Stimulated activated naive CD8-positive, alpha-beta T cell treated with anti-CD3 and anti-CD28 coated beads, Interleukin-15, Interleukin-2, amounts not matched to agents 100 U/mL and 50 U/mL, for 24 hours (primary cell): Measurements from ENCODE around the gene NEK8.
"Not testable (repeated sequence)": the region's sequence is repeated elsewhere in the genome, so short reads cannot be mapped to it uniquely, and the experiment has no call there.

ENCODE experiments used
- ATAC-seq: fragments of 150-1000 bp; cut with Tn5 transposase; one replicate; pipeline ENCODE4 v1.10.0; 2021
- DNase-seq: peaks from one replicate; pipeline ENCODE4 v3.0.0; 2021

NEK8 gene

DNA sequence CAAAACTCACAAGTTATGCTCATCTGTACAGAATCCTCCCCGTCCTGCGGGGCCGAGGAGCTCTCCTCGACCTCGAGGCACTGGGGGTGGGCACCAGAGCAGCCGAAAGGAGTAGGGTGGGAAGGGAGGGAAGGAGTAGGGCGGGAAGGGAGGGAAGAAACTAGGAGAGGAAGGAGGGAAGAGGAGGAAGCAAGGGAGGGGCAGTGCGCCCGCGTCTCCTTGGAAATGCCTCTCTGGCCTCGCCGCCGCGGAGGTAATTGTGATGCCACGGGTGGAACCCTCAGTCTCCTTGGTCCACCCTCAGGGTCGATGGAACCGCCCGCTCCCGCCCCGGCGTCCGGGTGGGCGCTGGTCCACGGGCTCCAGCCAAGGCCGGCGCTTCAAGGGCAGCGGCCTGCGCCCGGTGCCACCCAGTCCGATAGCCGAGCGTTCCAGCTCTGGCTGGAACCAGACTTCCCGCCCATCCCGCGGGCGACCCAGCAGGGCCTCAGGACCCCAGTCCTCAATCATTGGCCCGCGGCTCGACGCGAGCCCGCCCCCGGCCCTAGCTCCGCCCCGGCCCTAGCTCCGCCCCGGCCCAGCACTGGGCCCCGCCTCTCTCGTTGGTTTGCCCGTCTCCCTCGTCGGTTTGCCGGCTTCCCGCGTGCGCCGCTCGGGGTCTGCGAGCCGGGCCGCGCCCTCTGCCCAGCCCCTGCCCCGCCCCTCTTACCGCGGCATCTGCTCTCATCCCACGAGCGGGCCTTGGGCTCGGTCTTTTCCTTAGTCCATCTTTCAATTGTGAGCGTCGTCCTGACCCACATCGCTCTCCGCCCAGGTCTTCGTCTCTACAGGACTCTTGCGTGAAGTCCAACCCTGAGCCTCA is 17.5 kb upstream of the NEK8 start:
- ATAC-seq (peak; percentile 93), DNase-seq (peak; percentile 95)

DNA sequence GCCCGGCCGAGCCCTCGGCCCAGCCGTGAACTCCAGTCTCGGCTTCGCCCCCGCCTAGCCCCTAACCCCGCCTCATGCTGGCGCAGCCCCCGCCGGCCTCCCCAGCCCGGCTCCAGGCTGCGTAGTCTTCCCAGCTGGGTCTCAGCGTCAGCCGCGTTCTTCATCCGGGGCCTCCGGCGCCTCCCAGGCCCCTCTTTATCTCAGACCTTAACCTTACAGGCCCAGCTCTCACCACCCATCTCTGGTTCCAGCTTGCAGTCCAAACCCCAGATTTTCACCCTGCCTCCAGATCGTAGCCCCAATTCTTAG is 16.9 kb upstream of the NEK8 start, which contains the start of gene PROCA1:
PROCA1 (minus strand) TSS at position 166 of the 309 bp plus-strand sequence. CDS start 228 bp downstream, outside the sequence.
- DNase-seq (no peak), ATAC-seq (peak; percentile 15)

DNA sequence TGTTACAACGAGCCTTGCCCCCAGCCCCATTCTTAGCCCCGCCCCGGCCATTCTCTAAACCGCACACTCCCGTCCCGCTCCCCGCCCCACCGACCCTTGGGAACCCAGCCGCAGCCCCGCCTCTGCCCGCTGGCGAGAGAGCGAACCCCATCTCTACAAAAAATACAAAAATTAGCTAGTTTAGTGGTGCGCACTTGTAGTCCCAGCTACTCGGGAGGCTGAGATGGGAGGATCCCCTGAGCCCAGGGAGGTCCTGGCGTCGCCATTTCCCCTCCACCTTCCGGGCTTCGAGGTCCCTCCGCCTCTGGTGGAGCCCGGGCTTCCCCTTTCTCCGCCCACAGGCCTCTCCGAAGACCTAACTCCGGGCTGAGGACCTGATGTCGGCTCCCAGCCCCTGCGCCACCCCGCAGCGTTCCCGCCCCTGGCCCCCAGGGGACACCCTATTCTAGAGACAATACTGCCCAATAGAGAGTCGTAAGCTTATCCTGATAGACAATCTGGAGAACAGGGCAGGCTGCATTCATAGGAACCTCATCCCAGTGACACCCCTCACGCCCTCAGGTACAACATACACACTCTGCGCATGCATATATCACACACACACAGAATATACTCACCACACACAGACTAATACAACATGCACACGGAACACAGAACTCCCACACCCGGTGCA is 16.4 kb upstream of the NEK8 start:
- DNase-seq (peak; percentile 82), ATAC-seq (peak; percentile 48)

DNA sequence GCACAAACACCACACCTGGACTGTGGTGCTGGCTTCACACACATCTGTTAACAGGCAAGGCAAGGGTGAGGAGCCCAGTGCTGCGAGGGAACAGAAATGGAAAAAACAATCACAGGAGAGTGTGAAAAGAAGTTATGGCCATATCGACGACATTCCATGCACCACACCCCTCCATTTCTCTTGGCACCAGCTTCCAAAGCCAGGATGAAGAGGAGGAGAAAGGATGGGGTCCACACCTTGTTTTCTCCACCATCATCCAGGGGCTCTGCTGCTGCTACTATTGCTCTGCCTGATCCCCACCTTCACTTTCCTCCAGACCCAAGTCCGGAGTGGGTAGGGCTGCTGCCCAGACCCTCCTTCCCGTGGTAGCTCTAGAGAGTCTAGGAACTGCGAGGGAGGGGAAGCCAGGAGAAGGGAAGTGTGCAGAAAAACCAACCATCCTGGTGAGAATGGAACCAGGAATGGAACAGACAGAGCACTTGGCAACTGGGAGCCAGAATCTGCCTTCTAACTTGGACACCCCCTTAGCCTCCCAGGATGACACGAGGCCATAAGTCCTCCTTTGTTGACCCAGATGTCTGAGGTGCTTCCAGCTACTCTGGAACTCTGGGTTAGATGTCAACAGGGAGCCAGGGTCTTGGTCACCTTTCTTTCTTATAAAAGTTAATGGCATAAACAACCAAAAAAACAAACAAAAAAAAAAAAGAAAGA is 15.7 kb upstream of the NEK8 start:
- ATAC-seq (no peak), DNase-seq (no peak)

DNA sequence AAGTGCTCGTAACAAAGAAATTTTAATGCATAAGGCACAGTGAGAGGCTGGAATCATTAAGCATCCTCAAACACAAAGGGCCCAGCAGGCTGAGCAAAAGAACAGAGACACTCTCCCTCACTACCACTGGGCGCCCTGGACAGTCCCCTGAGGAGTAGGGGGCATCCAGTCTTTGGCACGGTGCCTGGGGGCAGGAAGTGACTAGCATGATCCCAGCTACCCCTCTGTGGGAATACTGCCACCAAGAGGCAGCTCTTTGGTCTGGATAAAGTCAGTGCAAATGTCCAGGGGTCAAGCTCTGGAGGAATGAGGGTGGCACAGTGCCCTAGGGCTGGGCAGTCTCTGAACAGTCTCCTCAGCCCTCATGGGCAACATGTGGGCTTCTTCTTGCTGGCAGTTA is 14.3 kb upstream of the NEK8 start:
- ATAC-seq (no peak), DNase-seq (no peak)

DNA sequence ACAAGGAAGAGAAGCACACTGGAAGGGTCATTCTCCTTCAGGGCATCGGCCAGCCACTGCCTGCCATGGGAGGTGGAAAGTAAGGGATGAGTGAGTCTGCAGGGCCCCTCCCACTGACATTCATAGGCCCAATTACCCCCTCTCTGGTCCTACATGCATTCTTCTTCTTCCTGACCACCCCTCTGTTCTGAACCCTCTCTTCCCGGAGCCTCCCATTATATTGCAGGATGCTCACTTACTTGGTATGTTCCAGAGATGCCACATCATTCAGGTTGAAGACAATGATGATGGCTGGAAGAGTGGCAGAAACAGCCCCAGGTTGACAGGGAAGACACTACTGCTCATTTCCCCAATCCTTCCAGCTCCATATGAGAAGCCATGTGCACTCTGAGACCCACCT is 13.4 kb upstream of the NEK8 start:
- ATAC-seq (no peak), DNase-seq (no peak)

DNA sequence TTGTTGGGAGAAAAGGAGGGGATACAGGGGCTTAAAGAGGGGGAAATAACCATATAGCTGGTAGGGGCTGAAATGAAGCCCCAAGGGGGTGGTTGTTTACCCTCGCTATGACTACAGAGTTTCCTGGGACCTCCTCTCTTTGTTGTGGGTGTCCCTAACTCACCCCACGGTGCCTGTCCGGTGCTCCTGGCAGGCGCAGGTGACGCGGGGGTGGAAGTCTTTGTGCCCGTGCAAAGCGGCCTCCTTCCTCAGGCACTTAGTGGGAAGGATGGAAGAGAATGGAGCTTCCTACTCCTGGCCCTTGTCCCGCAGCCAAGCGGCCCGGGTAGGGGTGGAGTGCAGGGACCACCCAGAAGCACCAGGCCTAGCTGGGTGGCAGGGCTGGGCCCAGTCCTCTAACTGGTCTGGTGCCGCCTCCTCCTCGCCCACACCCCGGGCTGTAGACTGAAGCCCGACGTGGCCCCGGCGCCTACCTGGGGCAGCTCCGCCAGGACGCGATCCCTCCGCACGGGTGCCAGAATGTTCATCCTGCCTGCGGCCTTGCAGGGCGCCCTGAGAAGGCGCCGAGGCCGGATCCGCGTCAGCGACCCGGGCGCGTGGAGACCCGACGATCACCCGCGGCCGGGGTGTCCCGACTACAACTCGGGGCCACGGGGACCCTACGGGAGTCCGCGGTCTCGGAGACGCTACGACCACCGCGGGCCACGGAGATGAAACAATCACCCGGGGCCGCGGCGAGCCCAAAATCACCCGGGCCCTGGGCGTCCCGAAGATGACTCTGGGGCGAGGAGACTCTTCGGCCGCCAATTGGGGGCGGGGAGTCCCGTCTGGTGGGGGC is 11.6 kb upstream of the NEK8 start:
- ATAC-seq = no peak

DNA sequence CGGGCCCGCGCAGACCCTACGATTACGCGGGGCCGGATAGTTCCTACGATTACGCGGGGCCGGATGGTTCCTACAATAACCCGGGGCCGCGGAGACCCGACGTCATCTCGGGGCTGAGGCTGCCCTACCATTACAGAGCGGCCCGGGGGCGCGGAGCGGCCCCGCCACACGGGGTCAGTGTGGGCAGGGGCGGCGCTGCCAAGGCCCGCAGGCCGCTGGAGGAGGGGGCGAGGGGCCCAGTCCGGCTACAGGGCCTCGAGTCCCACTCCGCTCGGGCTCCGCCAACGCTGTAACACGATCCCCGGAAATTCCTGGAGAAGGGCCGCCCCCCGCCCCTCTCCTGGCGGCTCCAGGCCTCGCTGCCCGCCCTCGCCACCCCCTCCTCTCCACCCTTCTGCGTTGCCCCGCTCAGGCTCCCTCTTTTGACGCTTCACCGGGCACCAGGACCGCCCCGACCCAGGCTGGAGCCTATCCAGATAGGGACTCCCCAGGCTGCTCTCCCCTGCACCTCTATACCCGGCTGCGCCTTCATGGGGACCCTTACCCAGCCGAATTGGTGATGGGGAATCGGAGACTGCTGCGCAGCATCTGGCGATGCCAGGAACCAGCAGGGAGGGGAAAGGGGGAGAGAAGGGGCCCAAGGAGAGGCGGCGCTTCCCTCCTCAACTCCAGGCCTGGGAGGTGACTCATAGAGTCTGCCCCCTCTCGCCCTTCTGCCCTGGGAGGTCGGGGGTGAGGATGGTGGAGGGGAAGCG is 10.8 kb upstream of the NEK8 start, which contains the start of gene RAB34:
RAB34 (minus strand) TSS at position 291 of the 755 bp plus-strand sequence. CDS start 602 bp downstream, outside the sequence.
- DNase-seq (peak; percentile 50), ATAC-seq (no peak)

More for the DNA sequence above, 11.6 kb upstream of the NEK8 start:
- no peak for DNase-seq

DNA sequence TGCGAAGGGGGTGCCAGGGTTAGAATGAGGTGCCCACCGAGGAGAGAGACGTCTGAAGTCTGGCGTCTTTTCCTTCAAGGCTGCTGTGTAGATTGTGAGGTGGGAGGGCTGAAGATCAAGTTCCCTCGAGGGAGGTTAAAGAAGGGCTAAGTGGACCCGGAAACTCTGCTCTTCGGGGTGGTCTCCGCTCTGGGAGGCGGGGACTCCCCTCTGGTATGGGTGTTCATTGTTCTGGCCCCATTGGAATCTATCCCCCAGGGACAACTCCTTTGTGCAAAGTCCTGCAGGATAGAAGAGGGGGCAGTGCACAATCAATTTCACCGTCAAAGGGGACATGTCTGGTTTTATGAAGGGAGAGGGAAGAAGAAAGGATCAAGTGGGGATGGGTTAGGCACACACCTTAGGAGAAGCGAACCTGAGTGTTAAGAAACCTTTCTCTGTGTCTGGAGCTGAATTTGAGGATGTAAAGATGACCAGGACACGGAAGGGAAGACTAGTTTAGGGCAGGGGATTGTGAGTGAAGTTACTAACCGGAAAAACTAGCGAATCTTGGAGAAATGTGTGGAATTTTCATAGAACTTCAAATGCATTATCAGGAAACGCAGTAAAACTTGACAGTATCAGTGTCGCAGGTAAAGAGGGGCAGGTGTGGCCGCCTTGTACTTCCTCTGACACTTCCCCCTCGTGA is 10.1 kb upstream of the NEK8 start:
- ATAC-seq = no peak
- DNase-seq = no peak

DNA sequence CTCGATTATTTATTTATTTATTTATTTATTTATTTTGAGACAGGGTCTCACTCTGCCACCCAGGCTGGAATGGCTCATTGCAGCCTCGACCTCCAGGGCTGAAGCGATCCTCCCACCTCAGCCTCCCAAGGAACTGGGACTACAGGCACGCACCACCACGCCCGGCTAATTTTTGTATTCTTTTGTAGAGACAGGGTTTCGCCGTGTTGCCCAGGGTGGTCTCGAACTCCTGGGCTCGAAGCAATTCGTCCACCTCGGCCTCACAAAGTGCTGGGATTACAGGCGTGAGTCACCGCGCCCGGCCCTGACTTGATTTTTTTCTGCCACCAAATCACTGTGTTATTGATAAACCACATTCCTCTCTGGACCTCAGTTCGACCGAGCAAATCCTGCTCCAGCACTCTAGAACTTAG is 9.6 kb upstream of the NEK8 start:
- ATAC-seq (no peak), DNase-seq (no peak)

DNA sequence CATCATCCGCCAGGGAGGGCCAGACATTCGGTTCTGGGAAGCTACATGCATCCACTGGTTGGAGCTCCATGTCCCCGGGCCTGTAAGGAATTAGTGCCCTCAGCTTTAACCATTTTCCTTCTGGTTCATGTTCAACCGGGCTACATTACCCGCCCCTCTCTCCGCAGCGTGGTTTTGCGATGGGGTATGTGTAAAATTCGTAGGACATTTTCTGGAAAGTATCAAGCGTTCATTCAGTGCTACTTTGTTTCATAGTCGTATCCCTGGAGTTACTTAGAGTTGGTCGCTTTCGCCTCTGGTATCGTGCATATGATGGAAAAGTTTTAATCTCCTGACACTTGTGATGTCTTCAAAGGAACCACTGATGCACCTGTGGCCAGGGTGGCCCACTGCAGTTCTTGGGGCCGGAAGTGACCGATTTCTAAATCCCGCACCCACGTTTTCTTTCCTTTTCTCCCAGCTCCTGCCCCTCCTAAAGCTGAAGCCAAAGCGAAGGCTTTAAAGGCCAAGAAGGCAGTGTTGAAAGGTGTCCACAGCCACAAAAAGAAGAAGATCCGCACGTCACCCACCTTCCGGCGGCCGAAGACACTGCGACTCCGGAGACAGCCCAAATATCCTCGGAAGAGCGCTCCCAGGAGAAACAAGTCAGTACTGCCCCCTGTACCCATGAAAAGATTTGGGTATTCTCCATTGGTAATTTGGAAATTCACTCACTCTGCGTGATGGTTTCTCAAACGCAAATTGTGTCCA is 8.2 kb upstream of the NEK8 start:
- ATAC-seq (peak; percentile 2), DNase-seq (peak; percentile 54)

DNA sequence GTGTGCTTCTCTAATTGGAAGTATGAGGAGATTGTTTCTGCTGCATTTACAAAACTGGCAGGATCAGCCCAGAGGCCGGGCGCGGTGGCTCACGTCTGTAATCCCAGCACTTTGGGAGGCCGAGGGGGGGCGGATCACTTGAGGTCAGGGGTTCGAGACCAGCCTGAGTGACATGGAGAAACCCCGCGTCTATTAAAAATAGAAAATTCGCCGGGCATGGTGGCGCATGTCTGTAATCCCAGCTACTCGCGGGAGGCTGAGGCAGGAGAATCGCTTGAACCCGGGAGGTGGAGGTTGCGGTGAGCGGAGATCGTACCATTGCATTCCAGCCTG is 7.6 kb upstream of the NEK8 start:
- DNase-seq, ATAC-seq: not testable (repeated sequence)

DNA sequence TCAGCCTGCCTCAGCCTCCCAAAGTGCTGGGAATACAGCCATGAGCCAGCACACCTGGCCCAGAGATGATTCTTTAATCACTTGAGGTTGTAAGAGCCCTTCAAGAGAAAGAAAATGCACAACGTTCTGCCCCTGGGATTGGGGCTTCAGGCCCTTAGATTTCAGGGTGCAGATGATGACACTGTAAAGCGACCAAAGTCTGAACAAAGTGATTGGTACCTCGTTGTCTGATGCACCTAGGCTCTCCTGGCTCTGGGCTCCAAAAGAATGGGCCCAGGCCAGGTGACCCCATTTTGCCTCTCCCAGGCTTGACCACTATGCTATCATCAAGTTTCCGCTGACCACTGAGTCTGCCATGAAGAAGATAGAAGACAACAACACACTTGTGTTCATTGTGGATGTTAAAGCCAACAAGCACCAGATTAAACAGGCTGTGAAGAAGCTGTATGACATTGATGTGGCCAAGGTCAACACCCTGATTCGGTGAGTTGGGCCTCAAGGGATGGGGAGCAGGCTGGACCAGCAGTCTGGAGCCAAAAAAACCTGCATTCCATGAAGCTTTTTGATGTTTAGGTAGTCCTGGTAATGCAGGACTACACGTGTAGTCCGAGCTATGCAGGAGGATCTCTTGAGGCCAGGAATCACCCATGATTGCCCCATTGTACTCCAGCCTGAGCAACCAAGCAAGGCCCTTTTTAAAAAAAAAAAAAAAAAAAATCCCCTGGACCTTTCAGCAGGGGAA is 6.0 kb upstream of the NEK8 start:
- no peak for DNase-seq
- no peak for ATAC-seq

DNA sequence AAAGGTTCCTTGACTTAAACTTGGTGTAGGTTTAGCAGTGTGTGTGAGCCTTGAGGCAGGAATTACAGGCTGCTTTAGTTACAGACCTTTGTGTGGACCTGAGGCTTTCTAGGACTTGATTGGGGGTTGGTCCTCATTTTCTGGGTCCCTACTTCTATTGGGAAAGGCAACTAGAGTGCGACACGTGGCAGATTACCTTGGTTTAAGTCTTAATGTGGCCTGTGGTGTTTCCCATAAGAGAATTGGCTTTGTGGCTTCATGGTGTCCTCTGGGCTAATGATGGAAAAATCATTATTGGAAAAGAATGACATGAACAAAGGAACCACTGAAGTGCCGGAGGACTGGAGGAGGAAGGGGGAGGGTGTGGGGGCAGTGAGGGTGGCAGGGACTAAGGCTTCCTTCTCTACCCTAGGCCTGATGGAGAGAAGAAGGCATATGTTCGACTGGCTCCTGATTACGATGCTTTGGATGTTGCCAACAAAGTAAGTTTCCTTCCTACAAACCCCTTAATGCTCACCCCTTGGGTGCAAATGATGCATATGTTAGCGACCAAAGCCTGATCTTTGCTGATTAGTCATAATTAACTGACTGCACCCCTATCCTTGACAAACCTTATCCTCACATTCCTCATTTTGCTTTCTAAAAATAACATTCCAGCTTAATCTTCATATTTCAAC is 5.3 kb upstream of the NEK8 start:
- ATAC-seq = no peak
- DNase-seq = no peak

DNA sequence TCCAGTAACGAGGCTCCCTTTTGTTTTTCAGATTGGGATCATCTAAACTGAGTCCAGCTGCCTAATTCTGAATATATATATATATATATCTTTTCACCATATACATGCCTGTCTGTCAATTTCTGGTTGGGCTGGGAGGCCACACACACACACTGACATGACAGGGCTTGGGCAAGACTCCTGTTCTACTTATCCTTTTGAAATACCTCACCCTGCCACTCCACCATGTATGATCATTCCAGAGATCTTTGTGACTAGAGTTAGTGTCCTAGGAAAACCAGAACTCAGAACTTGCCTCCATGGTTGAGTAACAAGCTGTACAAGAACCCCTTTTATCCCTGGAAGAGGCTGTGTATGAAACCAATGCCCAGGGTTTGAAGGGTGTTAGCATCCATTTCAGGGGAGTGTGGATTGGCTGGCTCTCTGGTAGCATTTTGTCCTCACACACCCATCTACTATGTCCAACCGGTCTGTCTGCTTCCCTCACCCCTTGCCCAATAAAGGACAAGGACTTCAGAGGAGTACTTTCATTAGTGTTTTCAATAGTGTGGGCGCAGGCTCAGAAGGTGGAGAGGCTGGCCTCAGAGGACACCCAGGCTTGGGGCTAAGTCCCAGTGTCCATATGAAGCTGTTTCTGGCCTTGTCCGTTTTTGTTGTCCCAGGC is 4.6 kb upstream of the NEK8 start:
- ATAC-seq, DNase-seq: not testable (repeated sequence)

DNA sequence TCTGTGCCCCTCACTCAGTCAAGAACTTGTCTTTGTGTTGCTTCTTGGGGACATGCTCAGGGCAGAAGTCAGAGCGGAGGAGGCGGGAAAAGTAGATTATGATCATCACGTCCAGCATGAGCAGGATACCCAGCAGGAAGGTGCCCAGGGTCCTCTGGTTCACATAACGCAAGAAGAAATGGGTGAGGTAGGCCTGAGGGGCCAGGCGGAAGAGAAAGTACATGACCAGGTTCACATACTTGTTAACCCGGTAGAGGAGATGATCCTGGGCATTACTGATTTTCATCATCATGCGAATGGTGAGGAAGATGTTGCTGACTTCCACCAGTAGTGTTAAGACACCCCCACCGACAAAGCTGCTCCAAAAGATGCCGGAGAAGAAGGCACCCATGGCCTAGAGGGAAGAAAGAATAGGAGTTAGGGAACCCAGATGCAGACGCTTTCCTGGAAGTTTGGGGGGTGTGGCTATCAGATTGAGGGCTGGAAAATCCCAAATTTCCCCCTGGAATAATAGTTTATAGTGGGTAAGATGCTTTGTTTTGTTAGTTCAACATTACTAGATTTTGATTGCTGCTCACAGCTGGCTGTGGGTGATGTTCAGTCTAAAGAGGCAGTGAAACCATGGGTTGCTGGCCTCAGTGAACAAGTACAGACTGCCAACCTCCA is 4.0 kb upstream of the NEK8 start:
- peak; percentile 33 for DNase-seq
- ATAC-seq = no peak

DNA sequence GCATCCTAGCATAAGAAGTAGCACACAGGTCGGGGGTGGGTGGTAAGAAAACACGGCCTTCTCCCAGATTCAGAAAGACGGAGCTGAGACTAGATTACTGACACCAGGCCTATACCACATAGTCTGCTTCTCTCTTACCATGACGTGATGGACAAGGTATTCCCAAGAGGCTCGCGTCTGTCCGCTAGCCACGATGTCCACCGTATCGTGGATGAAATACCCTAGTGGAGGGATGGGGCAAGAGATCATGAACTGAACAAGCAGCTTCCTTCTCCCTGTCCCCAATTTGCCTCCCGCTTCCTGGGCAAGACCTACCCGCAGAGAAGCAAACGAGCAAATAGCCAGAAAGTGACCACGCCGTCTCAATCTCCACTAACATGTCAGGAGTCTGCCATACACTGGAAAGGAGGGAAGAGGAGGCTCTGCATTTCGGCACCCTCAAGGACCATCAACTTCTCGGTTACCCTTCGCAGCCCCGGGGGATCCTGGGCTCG is 3.4 kb upstream of the NEK8 start:
- DNase-seq = no peak
- no peak for ATAC-seq
